Stimulated activated CD4-positive, alpha-beta T cell treated with anti-CD3 and anti-CD28 coated beads, Interleukin-4, amount 100 ng/mL, for 24 hours (primary cell): ENCODE data around the gene FMN2.
"Not testable (repeated sequence)": the region's sequence is repeated elsewhere in the genome, so short reads cannot be mapped to it uniquely, and the experiment has no call there.

ENCODE experiments used
- DNase-seq: peaks from one replicate; pipeline ENCODE4 v3.0.0-alpha.2; 2020

Gene FMN2

DNA sequence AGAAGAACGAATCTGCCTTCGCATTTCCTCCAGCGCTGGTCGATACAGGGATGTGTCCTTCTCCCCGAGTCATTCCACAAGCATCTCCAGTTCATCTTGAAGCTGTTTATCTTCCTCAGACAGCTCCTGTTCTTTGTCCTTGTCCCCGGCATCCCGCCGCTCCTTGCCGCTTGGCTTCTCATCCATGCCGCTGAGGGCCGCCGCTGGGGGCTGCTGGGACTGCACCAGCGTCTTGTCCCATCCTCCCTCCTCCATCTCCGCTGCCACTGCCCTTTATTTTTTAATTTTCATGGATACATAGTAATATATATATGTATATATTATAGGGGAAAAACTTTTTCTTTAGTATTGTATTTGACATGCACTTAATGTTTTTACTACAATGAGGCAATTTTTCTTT is 53.4 kb downstream of the FMN2 start:
- DNase-seq = no peak

DNA sequence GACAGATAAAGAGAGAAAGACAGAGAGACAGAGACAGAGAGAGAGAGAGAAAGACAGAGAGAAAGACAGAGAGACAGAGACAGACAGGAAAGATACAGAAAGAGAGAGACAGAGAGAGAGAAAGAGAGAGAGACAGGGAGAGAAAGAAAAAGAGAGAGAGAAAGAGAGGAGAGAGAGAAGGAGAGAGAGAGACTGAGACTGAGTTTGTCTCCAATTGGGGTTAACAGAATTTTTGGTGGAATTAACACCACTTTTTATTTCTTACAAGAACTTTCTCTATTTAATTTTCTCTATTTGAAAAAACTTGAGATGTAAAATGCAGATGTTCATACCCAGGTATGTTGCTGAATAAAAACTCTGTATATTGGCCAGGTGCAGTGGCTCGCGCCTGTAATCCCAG is 56.6 kb downstream of the FMN2 start:
- no peak for DNase-seq

DNA sequence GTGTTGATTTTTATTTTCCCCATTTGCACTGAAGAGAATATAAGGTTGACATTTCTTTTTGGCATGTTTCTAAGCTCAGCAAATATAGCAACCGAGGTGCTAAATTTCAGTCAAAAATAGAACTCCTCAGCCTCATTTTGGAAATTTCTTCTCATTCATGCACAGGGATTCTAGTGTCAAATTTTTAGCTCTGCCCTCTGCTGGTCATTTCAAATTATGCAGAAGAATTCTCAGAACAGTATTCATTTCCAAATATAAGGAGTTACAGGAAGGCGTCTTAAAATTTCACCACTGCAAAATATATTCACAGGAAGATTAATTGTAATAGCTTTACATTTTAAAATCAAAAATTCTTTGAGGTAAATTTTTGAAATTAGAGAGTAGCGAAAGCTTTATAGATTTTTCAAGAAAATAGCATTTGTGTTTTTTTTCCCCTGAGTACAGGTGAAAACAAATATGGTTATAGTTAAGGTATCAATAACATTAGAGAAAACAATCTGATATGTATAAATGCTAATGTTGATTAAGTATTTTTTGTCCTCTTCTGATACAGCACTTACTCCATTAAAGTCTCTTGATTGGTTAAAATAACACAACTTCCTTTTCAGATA is 57.9 kb downstream of the FMN2 start:
- DNase-seq = no peak

DNA sequence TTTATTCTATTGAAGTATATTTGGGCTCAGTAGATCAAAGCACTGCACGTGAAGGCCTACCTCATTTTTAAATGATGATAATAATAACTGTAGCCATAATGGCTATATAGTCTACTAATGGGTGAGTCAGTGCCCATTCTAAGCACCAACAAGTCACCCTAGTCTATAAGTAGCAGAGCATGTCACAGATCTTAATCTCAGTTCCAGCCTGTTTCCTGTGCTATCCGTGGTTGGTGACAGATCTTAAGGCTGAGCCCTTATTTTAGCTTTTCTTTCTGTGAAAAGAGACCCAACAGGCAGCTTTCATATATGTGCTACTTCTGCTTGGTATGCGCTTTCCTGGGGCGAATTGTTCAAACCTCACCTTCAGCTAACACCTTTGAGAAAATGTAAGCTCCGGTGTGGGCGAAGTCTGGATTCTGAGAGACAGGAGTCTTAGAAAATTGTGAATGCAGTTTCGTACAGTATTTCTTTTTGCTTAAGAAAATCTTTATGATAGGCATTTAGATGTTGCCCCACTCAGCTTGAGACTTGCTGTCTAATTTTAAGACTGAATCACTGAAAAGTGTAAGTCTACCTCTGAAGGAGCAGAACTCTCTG is 59.6 kb downstream of the FMN2 start:
- no peak for DNase-seq

DNA sequence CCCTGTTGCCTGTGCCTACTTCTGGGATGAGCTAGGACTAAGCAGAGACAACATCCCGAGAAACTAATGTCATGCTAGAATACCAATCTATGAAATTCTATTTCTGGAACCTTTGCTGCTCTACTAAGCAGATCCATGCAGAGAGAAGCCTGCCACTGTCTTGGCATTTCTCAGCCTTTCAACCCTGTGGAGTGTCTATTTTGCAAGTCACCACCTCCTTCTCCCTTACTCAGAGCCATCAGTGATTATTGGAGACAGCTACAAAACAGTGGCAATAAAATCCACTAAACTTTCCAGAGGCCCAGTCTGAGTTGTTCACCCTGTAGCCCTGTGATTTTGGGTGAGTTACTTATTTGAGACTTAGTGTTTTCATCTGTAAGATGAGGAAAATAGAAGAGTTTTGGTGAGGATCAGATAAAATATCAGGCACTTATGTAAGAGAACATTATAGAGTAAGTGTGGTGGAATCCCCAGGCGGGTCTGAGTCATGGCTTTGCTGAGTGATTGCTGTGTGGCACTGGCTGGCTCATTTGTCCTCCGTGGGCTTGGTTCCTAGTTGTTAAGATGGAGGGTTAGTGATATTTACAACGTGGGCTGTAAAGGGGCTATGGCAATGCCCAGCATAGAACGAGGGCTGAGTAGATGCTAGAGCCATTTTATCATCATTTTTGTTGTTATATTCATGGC is 61.1 kb downstream of the FMN2 start:
- no peak for DNase-seq

DNA sequence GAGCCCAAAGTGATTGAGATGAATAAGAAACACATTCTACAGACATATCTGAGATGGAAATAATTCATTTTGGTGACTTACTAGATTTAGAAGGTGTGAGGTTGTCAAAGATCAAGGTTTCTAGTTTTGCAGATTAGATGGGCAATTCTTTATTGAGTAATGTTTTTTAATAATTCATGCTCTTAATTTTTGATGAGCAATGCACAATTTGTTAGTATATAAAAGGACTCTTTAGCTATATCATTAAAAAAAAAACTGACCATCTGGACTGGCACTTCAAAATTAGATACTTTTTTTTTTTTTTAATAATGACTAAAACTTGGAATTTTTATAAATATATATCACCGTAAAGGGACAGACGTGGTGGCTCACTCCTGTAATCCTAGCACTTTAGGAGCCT is 63.9 kb downstream of the FMN2 start:
- no peak for DNase-seq

DNA sequence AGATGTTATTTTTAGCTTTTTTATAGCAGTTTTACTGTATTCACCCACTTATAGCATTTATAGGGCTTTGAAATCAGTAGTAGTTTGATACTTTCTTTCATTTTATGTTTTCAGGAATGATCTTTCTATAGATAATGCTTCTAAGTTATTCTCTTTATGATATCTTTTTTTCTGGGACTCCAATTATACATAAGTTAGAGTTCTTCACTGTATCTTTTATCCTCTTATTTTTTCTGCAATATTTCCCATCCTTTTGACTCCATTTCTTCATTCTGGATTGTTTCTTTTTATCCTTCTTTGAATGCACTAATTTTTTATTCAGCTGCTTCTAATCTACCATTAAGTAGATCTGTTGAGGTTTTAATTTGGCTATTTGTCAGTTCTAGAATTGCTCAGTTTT is 73.1 kb downstream of the FMN2 start:
- no peak for DNase-seq

DNA sequence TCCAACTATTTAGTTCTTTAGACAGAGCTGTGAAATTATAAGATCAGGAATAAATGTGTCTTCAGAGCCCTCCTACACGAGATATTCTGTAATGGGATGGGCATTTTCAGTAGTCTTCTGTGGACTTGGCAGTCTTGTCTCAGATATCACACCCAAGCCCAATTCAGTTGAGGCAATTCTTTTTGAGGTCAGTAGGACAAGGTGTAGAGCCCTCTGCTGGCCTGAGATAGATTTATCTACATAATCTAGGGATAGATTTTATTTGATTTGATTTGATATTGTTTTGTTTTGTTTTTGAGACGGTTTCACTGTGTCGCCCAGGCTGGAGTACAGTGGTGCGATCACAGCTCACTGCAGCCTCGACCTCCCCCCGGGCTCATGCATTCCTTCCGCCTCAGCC is 77.5 kb downstream of the FMN2 start:
- no peak for DNase-seq

DNA sequence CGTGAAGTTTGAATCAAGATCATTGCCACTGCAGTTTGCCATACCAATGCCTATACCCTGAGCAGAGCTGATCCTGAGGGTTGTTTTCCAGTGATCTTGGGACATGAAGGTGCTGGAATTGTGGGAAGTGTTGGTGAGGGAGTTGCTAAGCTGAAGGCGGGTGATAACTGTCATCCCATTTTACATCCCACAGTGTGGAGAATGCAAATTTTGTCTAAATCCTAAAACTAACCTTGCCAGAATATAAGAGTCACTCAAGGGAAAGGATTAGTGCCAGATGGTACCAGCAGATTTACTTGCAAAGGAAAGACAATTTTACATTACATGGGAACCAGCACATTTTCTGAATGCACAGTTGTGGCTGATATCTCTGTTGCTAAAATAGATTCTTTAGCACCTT is 78.6 kb downstream of the FMN2 start:
- DNase-seq = no peak

DNA sequence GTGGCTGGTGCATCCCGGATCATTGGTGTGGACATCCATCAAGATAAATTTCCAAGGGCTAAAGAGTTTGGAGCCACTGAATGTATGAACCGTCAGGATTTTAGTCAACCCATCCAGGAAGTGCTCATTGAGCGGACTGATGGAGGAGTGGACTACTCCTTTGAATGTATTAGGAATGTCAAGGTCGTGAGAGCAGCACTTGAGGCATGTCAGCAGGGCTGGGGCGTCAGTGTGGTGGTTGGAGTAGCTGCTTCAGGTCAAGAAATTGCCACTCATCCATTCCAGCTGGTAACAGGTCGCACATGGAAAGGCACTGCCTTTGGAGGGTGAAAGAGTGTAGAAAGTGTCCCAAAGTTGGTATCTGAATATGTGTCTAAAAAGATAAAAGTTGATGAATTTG is 79.1 kb downstream of the FMN2 start:
- no peak for DNase-seq

DNA sequence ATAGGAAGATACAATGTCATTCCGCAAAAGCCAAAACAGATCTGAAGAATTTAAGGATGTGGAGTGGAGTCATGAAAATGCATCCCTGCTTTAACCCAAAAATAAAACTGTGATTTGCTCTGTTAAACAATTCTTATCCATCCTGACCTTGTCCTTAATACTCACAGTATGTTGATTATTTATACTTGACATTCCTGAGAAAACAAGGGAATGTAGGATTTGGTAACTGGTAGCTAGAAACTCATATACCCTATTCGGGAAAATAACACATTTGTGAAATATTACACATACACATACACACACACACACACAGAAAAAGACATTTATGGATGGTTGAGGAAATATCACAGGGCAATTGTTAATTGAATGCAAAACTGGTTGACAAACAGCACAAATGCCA is 80.2 kb downstream of the FMN2 start:
- DNase-seq = no peak

DNA sequence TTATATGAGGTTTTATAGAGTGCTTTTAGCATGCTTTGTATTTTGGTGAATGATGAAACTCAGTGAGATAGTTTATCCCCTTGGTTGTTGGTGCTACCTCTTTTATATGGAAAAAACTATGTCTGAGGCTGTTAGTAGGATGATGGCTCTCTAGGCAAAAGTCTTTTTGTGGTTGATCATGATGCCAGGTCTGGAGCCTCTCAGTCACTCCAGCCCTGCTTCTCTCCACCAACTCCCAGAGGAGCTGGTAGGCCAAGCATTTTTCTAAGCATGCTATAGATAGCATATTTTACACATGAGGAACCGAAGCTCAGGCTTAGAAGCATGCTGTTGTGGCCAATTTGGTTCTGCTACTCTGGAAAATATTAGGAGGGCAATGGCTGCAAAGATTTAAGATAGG is 82.2 kb downstream of the FMN2 start:
- no peak for DNase-seq

DNA sequence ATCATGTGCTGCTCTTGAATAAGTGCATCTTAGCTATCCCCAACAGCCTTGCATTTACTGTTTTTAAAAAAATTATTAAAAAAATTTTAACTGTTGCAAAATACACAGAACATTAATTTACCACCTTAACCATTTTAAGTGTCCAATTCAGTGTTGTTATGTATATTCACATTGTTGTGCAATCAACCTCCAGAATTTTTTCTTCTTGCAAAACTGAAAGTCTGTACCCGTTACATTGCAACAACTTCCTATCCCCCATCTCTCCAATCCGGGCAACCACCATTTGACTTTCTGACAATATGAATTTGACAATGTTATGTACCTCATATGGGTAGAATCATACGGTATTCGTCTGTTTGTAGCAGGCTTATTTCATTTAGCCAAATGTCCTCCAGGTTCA is 83.1 kb downstream of the FMN2 start:
- DNase-seq = no peak

DNA sequence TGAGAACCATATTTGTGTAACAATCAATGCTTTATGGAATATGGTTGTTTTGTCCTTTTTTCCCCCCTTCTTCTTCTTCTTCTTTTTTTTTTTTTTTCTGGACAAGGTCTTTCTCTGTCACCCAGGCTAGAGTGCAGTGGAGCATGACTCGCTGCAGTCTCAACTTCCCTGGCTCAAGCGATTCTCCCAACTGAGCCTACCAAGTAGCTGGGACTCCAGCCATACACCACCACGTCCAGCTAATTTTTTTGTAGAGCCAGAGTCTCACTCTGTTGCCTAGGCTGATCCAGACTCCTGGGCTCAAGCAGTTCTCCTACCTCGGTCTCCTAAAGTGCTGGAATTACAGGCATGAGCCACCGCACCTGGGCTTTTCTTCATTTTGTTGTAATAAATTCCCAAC is 86.7 kb downstream of the FMN2 start:
- no peak for DNase-seq

DNA sequence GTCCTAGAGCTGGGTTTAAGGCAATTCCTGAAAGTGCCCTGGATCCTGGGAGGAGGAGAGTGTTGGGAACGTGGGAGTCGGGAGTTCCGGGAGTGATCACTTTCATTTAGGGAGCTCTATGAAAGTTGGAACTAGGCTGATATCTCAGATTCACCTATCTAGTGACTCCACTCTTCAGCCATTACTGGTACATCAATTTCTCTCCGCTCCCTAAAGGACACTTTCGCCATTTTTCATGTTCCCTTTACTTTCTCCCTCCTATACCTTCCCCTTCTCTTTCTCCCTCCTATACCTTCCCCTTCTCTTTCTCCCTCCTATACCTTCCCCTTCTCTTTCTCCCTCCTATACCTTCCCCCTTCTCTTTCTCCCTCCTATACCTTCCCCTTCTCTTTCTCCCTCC is 93.0 kb downstream of the FMN2 start:
- DNase-seq = not testable (repeated sequence)

DNA sequence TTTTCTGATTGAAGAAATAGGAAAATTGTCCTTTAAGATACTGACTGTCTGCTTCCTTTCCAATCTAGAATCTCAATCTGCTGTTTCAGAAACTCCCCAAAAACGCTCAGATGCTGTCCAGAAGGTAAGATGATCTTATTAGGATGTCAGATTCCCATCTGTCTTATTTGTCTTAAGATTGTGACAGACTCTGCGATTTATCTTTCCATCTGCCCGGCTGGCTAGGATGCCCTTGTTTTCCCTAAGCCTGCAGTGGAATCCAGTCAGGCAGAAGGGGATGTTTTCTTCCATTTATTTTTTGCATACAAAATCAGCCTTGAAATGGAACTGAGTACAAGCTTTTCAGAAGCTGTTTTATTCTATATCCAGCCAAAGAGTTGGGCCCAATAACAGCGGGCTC is 96.5 kb downstream of the FMN2 start:
- no peak for DNase-seq

DNA sequence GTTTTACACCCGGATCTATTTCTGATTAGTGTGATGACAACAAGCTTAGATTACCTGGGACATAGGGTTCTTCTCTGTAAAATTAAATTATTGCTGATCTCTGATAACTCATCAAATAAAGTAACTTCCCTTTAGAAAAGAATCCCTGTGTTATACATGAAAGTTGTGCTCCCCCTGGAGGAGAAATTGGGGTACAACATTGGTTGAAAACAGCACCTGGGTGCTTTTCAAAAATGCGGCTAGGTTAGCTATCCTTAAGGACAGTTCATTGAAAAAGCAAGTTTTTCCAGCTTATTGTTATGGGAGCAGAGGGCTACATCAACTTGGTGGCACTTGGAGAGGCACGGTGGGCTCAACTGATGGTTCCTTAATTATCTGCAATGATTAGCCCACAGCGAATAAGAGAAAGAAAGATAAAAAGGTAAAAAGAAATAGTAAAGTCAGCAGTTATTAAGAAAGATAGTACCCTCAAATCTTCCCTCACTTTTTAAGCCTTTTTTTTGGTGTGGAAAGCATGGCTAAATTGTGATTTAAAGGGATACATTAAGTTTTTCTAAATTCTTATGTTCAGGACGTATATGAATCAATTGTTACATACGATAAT is 97.8 kb downstream of the FMN2 start:
- DNase-seq = peak; percentile 25

DNA sequence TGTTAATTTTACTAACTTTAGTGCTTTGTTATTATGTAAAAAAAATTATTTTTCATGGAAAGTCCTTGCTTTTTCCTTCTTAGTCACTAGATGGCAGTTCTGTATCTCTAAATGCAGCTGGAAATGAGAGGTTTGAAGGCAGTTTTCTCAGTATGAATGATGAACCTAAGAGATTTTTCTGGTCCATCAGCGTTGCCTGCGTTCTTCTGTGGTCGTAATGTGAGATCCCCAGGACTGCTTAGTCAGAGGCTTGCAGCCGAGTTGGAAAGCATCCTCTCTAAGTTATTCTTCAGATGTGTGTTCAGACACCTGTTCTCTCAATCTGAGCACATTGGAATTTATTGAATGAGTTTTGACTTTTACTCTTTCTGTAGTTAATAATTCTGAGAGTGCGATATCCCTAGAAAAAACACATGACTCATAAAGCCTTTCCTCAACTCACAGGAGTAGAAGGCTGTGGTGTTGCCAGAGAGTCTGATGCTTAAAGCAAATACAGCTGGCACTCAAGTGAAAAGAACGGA is 99.3 kb downstream of the FMN2 start:
- no peak for DNase-seq

DNA sequence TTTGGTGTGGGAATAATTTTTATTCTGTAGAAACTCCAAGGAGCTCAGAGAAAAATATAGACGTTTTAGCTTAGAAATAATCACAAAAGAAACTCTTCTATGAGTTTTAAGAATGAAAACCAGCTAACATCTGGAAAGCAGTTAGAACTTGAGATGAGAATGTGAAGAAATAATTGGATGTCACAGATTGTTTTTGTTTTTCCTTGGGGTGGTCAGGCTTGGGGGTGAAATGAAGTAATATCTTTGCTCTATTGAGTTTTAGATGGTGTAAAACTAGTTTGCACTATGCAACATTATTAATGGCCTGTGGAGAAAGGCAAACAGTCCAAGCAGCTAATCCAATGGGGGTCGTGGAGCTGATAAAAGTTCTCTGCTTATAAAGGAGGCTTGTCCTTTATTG is 101.2 kb downstream of the FMN2 start:
- no peak for DNase-seq

DNA sequence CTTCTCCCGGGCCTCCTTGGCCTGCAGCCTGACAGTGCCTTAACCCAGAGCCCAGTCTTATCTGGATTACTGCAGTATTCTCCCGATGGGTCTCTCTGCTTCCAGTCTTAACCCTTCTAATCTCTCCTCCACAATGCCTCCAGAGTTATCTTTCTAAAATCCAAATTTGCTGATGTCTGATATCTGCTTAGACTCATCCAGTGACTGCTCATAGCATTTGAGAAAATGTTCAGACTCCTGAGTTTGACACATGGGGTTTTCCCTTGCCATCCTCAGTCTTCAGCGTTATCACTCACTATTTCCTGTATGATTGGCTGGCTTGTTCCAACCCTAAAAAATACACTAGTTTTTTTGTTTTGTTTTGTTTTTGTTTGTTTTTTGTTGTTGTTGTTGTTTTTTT is 102.0 kb downstream of the FMN2 start:
- no peak for DNase-seq

DNA sequence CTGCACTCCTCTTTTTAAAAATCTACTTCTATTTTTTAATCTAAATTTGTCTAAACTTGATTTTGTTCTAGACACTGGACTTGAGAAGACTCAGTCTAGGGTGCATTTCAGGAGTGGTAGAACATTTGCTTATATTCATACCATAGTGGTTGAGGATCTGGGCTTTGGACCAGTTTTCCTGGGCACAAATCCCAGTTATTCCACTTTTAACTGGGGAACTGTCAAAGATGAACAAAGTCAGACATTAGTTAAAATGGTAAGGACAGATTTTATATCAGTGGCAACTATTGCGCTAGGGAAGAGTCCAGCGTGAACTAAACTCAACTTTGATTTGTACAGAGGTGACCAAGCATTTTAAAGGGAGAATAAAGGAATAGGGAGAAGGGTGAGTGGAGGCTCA is 102.4 kb downstream of the FMN2 start:
- no peak for DNase-seq

DNA sequence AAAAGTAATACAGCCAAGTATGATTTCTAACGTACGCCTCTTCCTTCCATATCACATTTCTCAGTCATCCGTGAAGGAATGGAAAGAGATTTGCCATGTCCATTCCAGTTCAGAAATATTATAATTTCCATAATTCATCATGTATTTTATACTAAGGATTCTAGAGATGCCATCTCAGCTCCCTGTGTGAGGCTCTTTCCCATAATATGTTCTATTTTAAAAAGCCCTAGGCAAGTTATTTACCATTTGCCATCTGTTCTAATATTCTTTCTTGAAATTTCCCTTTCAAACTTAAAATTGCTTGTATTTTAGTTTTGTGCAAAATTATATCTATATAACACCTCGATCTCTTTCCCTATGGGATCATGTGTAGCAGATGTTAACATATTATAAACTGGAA is 106.7 kb downstream of the FMN2 start:
- DNase-seq = no peak

DNA sequence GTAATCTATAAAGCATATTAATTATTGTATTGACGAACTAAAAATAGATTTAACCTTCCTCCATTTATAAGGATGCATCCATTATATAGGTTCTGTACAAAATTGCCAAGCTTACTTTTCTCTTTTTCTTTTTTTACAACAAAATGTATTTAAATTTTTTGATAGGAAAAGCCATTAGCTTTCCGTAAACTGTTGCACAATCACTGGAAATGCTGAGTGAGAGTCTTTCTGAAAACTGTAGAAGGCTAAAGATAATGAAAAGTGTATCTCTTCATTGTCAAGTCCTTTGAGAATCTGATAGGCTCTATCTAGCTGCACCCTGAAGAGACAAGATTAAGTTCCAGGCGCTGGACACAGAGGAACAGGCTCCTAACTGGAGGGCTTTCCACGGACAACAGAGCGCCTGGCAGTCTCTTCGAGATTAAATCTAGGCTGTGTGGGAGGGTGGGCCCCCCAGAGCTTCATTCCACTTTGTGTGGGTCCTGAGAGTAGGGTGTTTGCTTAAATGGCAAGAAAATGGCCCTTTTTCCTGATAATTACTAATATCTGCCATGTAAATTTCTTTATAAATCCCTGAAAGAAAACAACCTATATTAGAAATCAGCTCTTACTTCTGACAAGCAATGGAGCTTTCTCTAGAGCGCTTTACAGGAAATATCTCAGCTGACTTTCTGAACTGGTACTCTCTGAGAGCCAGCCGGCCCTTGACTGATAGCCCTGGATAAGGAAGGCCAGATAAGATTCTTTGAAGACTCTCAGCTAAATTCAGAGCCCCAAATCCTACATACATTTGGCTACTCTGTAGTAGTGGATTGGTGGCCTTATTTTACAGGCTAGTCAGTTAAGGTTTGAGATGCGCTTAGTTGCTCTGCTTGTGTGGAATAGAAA is 108.3 kb downstream of the FMN2 start:
- no peak for DNase-seq
